ENCODE measurements around the gene SNORC.

GRCh38 chr2:232859385-232859916 lies 10.6 kb upstream of the SNORC start:
- no peak for TF ChIP-seq CTCF (IDR thresholded peaks at IDR 0.05)
- no peak for TF ChIP-seq POLR2A (IDR thresholded peaks at IDR 0.05)

Data from body of pancreas (tissue), 4 donors.